ENCODE results near the gene UBE2E2. TPM values are rescaled to one million over a fixed set of nuclear protein-coding genes. Genes with fewer than 3 reads are reported as not detected.

UBE2E2 gene
- polyA plus RNA-seq, 1 donor (not counting 4 experiments of a cell fraction or from before 2014, with no cell fraction given), result 63.2 TPM

DNA sequence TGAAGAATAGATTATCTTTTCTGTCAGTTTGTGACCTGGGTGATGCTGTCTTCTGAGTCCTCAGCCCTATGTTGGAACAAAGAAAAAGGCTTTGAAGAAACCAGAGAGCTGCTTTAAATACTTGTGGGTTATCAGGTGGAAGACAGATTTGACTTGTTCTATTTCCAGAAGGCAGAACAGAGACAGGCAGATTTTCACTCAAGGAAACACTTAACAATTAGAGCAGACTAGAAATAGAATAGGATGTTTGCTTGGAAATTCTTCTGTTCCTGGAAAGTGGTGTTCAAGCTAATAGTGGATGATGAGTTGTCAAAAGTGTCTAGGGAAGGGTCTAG, 219.4 kb downstream of the UBE2E2 start:
- Histone ChIP-seq H3K4me2 (ENCODE audit: control insufficient read depth, extremely low read depth, insufficient read depth, low read depth, low read length) (no peak overlapping the region), H3K79me2 (ENCODE audit: control insufficient read depth, insufficient read depth, low read length) (no peaks in the 10 kb centered on the region), H3K36me3 (ENCODE audit: control insufficient read depth in 2 of 2, extremely low read depth in 1 of 2, insufficient read depth in 2 of 2, low read length in 2 of 2) (no peaks in the 10 kb centered on the region), H3K4me3 (ENCODE audit: control insufficient read depth in 2 of 3, extremely low read depth in 1 of 3, insufficient read depth in 2 of 3, low read depth in 1 of 3, low read length in 3 of 3) (no peak overlapping the region), H3K27me3 (ENCODE audit: control insufficient read depth, extremely low read depth, insufficient read depth, low read length) (no peaks in the 10 kb centered on the region), H3K9me1 (ENCODE audit: control insufficient read depth, extremely low read depth, insufficient read depth, low read length) (no peaks in the 10 kb centered on the region), H3K4me1 (ENCODE audit: control insufficient read depth, extremely low read depth, insufficient read depth, low read length) (no peaks in the 10 kb centered on the region), H3K9ac (ENCODE audit: control insufficient read depth, extremely low read depth, insufficient read depth, low read length) (no peak overlapping the region), H4K20me1 (ENCODE audit: control insufficient read depth, extremely low read depth, insufficient read depth, low read length) (no peaks in the 10 kb centered on the region), H3K27ac (ENCODE audit: control insufficient read depth, insufficient read depth, low read length) (no peak overlapping the region), H2AFZ (ENCODE audit: control insufficient read depth, low read length) (no peak overlapping the region), H3K9me3 (ENCODE audit: control insufficient read depth, low read depth, low read length) (no peaks in the 10 kb centered on the region)
- dilution Hi-C loops (cut with MboI; ENCODE audit: extremely low pct_ligation_motif_present, low sequenced_read_pairs), result no loop called here
- FAIRE-seq (no peak), DNase-seq (ENCODE audit: low read depth, low spot score) (no peak)
- TF ChIP-seq EZH2 (IDR thresholded peaks at IDR 0.05; ENCODE audit: low read length), result no peak
- TF ChIP-seq, protein P1, sequence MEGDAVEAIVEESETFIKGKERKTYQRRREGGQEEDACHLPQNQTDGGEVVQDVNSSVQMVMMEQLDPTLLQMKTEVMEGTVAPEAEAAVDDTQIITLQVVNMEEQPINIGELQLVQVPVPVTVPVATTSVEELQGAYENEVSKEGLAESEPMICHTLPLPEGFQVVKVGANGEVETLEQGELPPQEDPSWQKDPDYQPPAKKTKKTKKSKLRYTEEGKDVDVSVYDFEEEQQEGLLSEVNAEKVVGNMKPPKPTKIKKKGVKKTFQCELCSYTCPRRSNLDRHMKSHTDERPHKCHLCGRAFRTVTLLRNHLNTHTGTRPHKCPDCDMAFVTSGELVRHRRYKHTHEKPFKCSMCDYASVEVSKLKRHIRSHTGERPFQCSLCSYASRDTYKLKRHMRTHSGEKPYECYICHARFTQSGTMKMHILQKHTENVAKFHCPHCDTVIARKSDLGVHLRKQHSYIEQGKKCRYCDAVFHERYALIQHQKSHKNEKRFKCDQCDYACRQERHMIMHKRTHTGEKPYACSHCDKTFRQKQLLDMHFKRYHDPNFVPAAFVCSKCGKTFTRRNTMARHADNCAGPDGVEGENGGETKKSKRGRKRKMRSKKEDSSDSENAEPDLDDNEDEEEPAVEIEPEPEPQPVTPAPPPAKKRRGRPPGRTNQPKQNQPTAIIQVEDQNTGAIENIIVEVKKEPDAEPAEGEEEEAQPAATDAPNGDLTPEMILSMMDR (optimal IDR thresholded peaks at IDR 0.05 in 1 of 3, IDR thresholded peaks at IDR 0.05 in 1 of 3, conservative IDR thresholded peaks at IDR 0.05 in 1 of 3; ENCODE audit: extremely low read depth in 1 of 3, insufficient read depth in 2 of 3, low read length in 3 of 3), result no peak

DNA sequence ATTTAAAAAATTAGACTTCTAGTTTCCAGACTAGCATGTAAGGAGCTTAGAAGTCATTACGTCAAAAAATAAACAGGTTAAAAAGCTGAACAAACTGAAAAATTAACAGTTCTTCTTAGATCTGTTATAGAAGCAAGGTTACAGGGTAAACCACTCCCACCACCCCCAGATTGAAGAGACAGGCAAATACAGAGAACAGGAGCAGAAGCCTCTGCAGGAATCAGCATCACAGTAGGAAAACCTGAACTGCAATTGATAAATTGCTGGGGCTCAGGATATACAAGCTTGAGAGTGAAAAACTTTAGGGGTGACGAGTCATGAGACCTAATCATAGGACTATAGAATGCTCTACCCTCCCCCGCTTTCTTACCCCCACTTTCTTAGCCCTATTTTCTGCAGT, 222.3 kb downstream of the UBE2E2 start:
- no peak overlapping the region for H3K4me3 ChIP-seq (ENCODE audit: control insufficient read depth in 2 of 3, extremely low read depth in 1 of 3, insufficient read depth in 2 of 3, low read depth in 1 of 3, low read length in 3 of 3)
- no peak for DNase-seq (ENCODE audit: low read depth, low spot score)
- no peaks in the 10 kb centered on the region for H4K20me1 ChIP-seq (ENCODE audit: control insufficient read depth, extremely low read depth, insufficient read depth, low read length)

More for the DNA sequence above, 222.3 kb downstream of the UBE2E2 start:
- H3K79me2 ChIP-seq (ENCODE audit: control insufficient read depth, insufficient read depth, low read length), result no peaks in the 10 kb centered on the region
- H3K9me1 ChIP-seq (ENCODE audit: control insufficient read depth, extremely low read depth, insufficient read depth, low read length), result no peaks in the 10 kb centered on the region
- no peaks in the 10 kb centered on the region for H3K27me3 ChIP-seq (ENCODE audit: control insufficient read depth, extremely low read depth, insufficient read depth, low read length)
- no peak for FAIRE-seq
- no peak for TF ChIP-seq EZH2 (IDR thresholded peaks at IDR 0.05; ENCODE audit: low read length)
- TF ChIP-seq, protein P1 (optimal IDR thresholded peaks at IDR 0.05 in 1 of 3, IDR thresholded peaks at IDR 0.05 in 1 of 3, conservative IDR thresholded peaks at IDR 0.05 in 1 of 3; ENCODE audit: extremely low read depth in 1 of 3, insufficient read depth in 2 of 3, low read length in 3 of 3), result no peak
- H3K36me3 ChIP-seq (ENCODE audit: control insufficient read depth in 2 of 2, extremely low read depth in 1 of 2, insufficient read depth in 2 of 2, low read length in 2 of 2), result no peaks in the 10 kb centered on the region
- H3K4me2 ChIP-seq (ENCODE audit: control insufficient read depth, extremely low read depth, insufficient read depth, low read depth, low read length), result no peak overlapping the region
- no peaks in the 10 kb centered on the region for H3K4me1 ChIP-seq (ENCODE audit: control insufficient read depth, extremely low read depth, insufficient read depth, low read length)
- H3K27ac ChIP-seq (ENCODE audit: control insufficient read depth, insufficient read depth, low read length), result no peak overlapping the region
- dilution Hi-C loops (cut with MboI; ENCODE audit: extremely low pct_ligation_motif_present, low sequenced_read_pairs), result no loop called here
- H3K9me3 ChIP-seq (ENCODE audit: control insufficient read depth, low read depth, low read length), result no peaks in the 10 kb centered on the region
- no peak overlapping the region for H2AFZ ChIP-seq (ENCODE audit: control insufficient read depth, low read length)
- H3K9ac ChIP-seq (ENCODE audit: control insufficient read depth, extremely low read depth, insufficient read depth, low read length), result no peak overlapping the region

All from keratinocyte (primary cell).